HepG2 (cell line): ENCODE measurements around the gene MLX. TPM values are rescaled to one million over a fixed set of nuclear protein-coding genes. Genes with fewer than 3 reads are reported as not detected.

Experiments used
- ARID5B ChIP-seq: IDR thresholded peaks from 2 replicates; pipeline ENCODE4 v1.4.0; 2020; ENCODE audit warnings: mild to moderate bottlenecking, missing genetic modification reagents
- DNMT3B ChIP-seq: conservative IDR thresholded peaks from 2 replicates; pipeline ENCODE4 v1.6.1; 2016; ENCODE audit warnings: missing biosample characterization, control low read depth
- GZF1 ChIP-seq: sonication (generic); formaldehyde crosslinking; IDR thresholded peaks from 2 replicates; pipeline ENCODE4 v1.5.1; 2020; ENCODE audit warnings: mild to moderate bottlenecking, missing genetic modification reagents
- LRRFIP1 ChIP-seq: sonication (generic); formaldehyde crosslinking; conservative IDR thresholded peaks from 2 replicates; pipeline ENCODE4 v1.4.0; 2020; ENCODE audit warnings: missing genetic modification reagents
- NFE2L1 ChIP-seq: sonication (generic); formaldehyde crosslinking; IDR thresholded peaks from 2 replicates; pipeline ENCODE4 v1.4.0; 2020; ENCODE audit warnings: missing genetic modification reagents, mild to moderate bottlenecking, borderline replicate concordance
- NFRKB ChIP-seq: fragments of 450-650 bp; IDR thresholded peaks from 2 replicates; pipeline ENCODE4 v1.6.1; 2017
- SRY ChIP-seq: sonication (generic); formaldehyde crosslinking; IDR thresholded peaks from 2 replicates; pipeline ENCODE4 v1.8.0; 2022; ENCODE audit warnings: mild to moderate bottlenecking, missing genetic modification reagents
- U2AF2 ChIP-seq: fragments of 200-400 bp; formaldehyde crosslinking; IDR thresholded peaks from 2 replicates; pipeline ENCODE4 v1.6.1; 2017; ENCODE audit warnings: low read depth, mild to moderate bottlenecking, low read length
- ZBTB40 ChIP-seq, 2 experiments: fragments of 450-650 bp in 1 of 2; sonication (generic) in 1 of 2; formaldehyde crosslinking in 1 of 2; IDR thresholded peaks; 2 replicates each; pipeline versions ENCODE4 v1.6.1 to v1.8.0; 2016 to 2022; ENCODE audit warnings: antibody characterized with exemption in 1 of 2, mild to moderate bottlenecking in 1 of 2, missing genetic modification reagents in 1 of 2
- polyA plus RNA-seq, 8 experiments: library from polyadenylated mRNA; depleted of rRNA in 3 of 8; stranded (reverse) in 7 of 8; unstranded in 1 of 8; fragments of >200 nt; fragmentation: Illumina TruSeq in 4 of 8; extraction: Trizol in 4 of 8; gene quantifications; 2 replicates each; pipeline versions ENCODE4 v1.2.1 to v1.2.3, GENCODE V29; 2011 to 2016; ENCODE audit warnings: low read depth in 4 of 8, missing spikeins in 1 of 8, mixed read lengths in 1 of 8; ENCODE audit not compliant: insufficient read depth in 1 of 8
- total RNA-seq, 5 experiments: library from RNA; depleted of rRNA; stranded (reverse); fragments of >200 nt; fragmentation: Illumina TruSeq; extraction: Trizol; gene quantifications; 2 replicates each; pipeline ENCODE4 v1.2.3, GENCODE V29; 2016; ENCODE audit warnings: low read depth in 1 of 5
- TF ChIP-seq, protein P1 (sequence below): IDR thresholded peaks from 2 replicates; pipeline ENCODE4 v1.6.1; 2016; ENCODE audit warnings: mild to moderate bottlenecking

Gene MLX
- total and polyA plus RNA-seq, 2 of the 13 experiments (the other 11 are each of a cell fraction or from before 2014, with no cell fraction given), result 38.9 to 74.4 TPM

GRCh38 chr17:42562388-42563142, 4.3 kb upstream of the MLX start (continued):
- TF ChIP-seq, protein P1, sequence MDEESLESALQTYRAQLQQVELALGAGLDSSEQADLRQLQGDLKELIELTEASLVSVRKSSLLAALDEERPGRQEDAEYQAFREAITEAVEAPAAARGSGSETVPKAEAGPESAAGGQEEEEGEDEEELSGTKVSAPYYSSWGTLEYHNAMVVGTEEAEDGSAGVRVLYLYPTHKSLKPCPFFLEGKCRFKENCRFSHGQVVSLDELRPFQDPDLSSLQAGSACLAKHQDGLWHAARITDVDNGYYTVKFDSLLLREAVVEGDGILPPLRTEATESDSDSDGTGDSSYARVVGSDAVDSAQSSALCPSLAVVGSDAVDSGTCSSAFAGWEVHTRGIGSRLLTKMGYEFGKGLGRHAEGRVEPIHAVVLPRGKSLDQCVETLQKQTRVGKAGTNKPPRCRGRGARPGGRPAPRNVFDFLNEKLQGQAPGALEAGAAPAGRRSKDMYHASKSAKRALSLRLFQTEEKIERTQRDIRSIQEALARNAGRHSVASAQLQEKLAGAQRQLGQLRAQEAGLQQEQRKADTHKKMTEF, result 0 out of 2 replicates have a peak, but pooled peaks have one; percentile 5
- no peak for TF ChIP-seq LRRFIP1 (CRISPR knock-in tag)
- peak; percentile 65; the same call in 1 of the 2 replicates for TF ChIP-seq GZF1 (CRISPR knock-in tag)
- peak; percentile 73 for TF ChIP-seq SRY
- peak; percentile 77 for TF ChIP-seq NFE2L1 (CRISPR knock-in tag)
- TF ChIP-seq U2AF2, result 0 out of 2 replicates have a peak, but pooled peaks have one; percentile 19
- TF ChIP-seq NFRKB, result no peak
- TF ChIP-seq DNMT3B (CRISPR knock-in tag), result peak; percentile 87
- TF ChIP-seq ZBTB40 (IDR thresholded peaks at IDR 0.05), result no peak
- peak; percentile 41; the same call in 1 of the 2 replicates for TF ChIP-seq ZBTB40 (CRISPR knock-in tag; IDR thresholded peaks at IDR 0.05)
- 0 out of 2 replicates have a peak, but pooled peaks have one; percentile 11 for TF ChIP-seq ARID5B (CRISPR knock-in tag)
